H9 (cell line): ENCODE data around the gene ETHE1. TPM values are rescaled to one million over a fixed set of nuclear protein-coding genes. Genes with fewer than 3 reads are reported as not detected.

Experiments
- DNase-seq: peaks from one replicate; pipeline ENCODE4 v3.0.0-alpha.2; 2017
- H2AFZ ChIP-seq: one replicate; pipeline ENCODE4 v1.6.1; 2013; ENCODE audit warnings: mild to moderate bottlenecking, low read length, control low read depth, moderate library complexity
- H2AK5ac ChIP-seq: 2 replicates; pipeline ENCODE4 v1.6.1; 2013; ENCODE audit warnings: low read length, control low read depth, mixed read lengths; ENCODE audit not compliant: insufficient read length
- H2BK120ac ChIP-seq: one replicate; pipeline ENCODE4 v1.6.1; 2013; ENCODE audit warnings: low read depth, mild to moderate bottlenecking, low read length, control low read depth, inconsistent platforms; ENCODE audit not compliant: poor library complexity, severe bottlenecking
- H2BK12ac ChIP-seq: 2 replicates; pipeline ENCODE4 v1.6.1; 2013; ENCODE audit warnings: low read length, control low read depth, mixed read lengths, low read depth; ENCODE audit not compliant: insufficient read length
- H2BK15ac ChIP-seq: 2 replicates; pipeline ENCODE4 v1.6.1; 2013; ENCODE audit warnings: low read depth, low read length, control low read depth
- H2BK20ac ChIP-seq: one replicate; pipeline ENCODE4 v1.6.1; 2013; ENCODE audit warnings: low read depth, mild to moderate bottlenecking, low read length, control low read depth, inconsistent platforms; ENCODE audit not compliant: poor library complexity, severe bottlenecking
- H2BK5ac ChIP-seq: 2 replicates; pipeline ENCODE4 v1.6.1; 2013; ENCODE audit warnings: low read length, control low read depth, mixed read lengths; ENCODE audit not compliant: insufficient read length
- H3K14ac ChIP-seq: 2 replicates; pipeline ENCODE4 v1.6.1; 2013; ENCODE audit warnings: low read length, control low read depth; ENCODE audit not compliant: insufficient read depth
- H3K18ac ChIP-seq: 2 replicates; pipeline ENCODE4 v1.6.1; 2013; ENCODE audit warnings: low read depth, mild to moderate bottlenecking, mixed read lengths, low read length, control low read depth; ENCODE audit not compliant: insufficient read length
- H3K23ac ChIP-seq: 2 replicates; pipeline ENCODE4 v1.6.1; 2013; ENCODE audit warnings: low read length, control low read depth, mixed read lengths, low read depth; ENCODE audit not compliant: insufficient read length
- H3K23me2 ChIP-seq: 2 replicates; pipeline ENCODE4 v1.6.1; 2013; ENCODE audit warnings: low read depth, mild to moderate bottlenecking, mixed read lengths, low read length, control low read depth; ENCODE audit not compliant: insufficient read length, poor library complexity, severe bottlenecking
- H3K27ac ChIP-seq: 2 replicates; pipeline ENCODE4 v1.5.1; 2013; ENCODE audit warnings: low read length, control low read depth, mixed read lengths, low read depth; ENCODE audit not compliant: insufficient read length
- H3K27me3 ChIP-seq: 2 replicates; pipeline ENCODE4 v1.6.1; 2013; ENCODE audit warnings: low read length, control low read depth, inconsistent platforms; ENCODE audit not compliant: insufficient read depth
- H3K4ac ChIP-seq: 2 replicates; pipeline ENCODE4 v1.6.1; 2013; ENCODE audit warnings: low read depth, mild to moderate bottlenecking, control low read depth, inconsistent platforms, low read length, moderate library complexity
- H3K4me1 ChIP-seq: 2 replicates; pipeline ENCODE4 v1.6.1; 2013; ENCODE audit warnings: low read length, control low read depth, inconsistent platforms; ENCODE audit not compliant: insufficient read depth
- H3K4me2 ChIP-seq: 2 replicates; pipeline ENCODE4 v1.6.1; 2013; ENCODE audit warnings: low read length, control low read depth, mixed read lengths; ENCODE audit not compliant: insufficient read length, insufficient read depth
- H3K56ac ChIP-seq: 2 replicates; pipeline ENCODE4 v1.6.1; 2013; ENCODE audit warnings: low read depth, mild to moderate bottlenecking, mixed read lengths, low read length, control low read depth; ENCODE audit not compliant: insufficient read length
- H3K79me1 ChIP-seq: 2 replicates; pipeline ENCODE4 v1.6.1; 2013; ENCODE audit warnings: low read depth, mild to moderate bottlenecking, moderate library complexity, low read length, control low read depth, inconsistent platforms; ENCODE audit not compliant: insufficient read depth, poor library complexity, severe bottlenecking
- H3K79me2 ChIP-seq: 2 replicates; pipeline ENCODE4 v1.6.1; 2013; ENCODE audit warnings: low read length, control low read depth, inconsistent platforms; ENCODE audit not compliant: insufficient read depth
- H3K9ac ChIP-seq: 2 replicates; pipeline ENCODE4 v1.6.1; 2013; ENCODE audit warnings: low read length, control low read depth, mixed read lengths; ENCODE audit not compliant: insufficient read length; ENCODE audit errors: extremely low read depth
- H3K9me3 ChIP-seq: one replicate; pipeline ENCODE4 v1.6.1; 2013; ENCODE audit warnings: low read depth, low read length, inconsistent platforms; ENCODE audit not compliant: control insufficient read depth
- H3T11ph ChIP-seq: one replicate; pipeline ENCODE4 v1.6.1; 2013; ENCODE audit warnings: mild to moderate bottlenecking, low read length, control low read depth, inconsistent platforms
- H4K20me1 ChIP-seq: one replicate; pipeline ENCODE4 v1.6.1; 2013; ENCODE audit not compliant: control insufficient read depth, insufficient read length, insufficient read depth
- H4K5ac ChIP-seq: 2 replicates; pipeline ENCODE4 v1.6.1; 2013; ENCODE audit warnings: low read depth, mild to moderate bottlenecking, mixed read lengths, low read length, control low read depth; ENCODE audit not compliant: insufficient read length
- H4K8ac ChIP-seq: replicated peaks from 2 replicates; pipeline ENCODE4 v1.6.1; 2013; ENCODE audit warnings: low read length, control low read depth, mixed read lengths, low read depth; ENCODE audit not compliant: insufficient read length
- H4K91ac ChIP-seq: 2 replicates; pipeline ENCODE4 v1.6.1; 2013; ENCODE audit warnings: low read depth, mild to moderate bottlenecking, moderate library complexity, mixed read lengths, low read length, control low read depth; ENCODE audit not compliant: insufficient read length
- H3K27ac Mint-ChIP-seq, 3 experiments: 2 replicates in 2 of 3; 3 replicates in 1 of 3; pipeline ENCODE4 v1.8.0; 2020 to 2021; ENCODE audit warnings: mixed read lengths in 3 of 3, mild to moderate bottlenecking in 1 of 3, moderate library complexity in 1 of 3
- H3K27me3 Mint-ChIP-seq: 2 replicates; pipeline ENCODE4 v1.8.0; 2021; ENCODE audit warnings: low read depth, mild to moderate bottlenecking, moderate library complexity, mixed read lengths
- H3K36me3 Mint-ChIP-seq, 3 experiments: 2 replicates in 2 of 3; 3 replicates in 1 of 3; pipeline ENCODE4 v1.8.0; 2020 to 2021; ENCODE audit warnings: low read depth in 3 of 3, mixed read lengths in 3 of 3; ENCODE audit not compliant: insufficient read depth in 1 of 3
- H3K4me1 Mint-ChIP-seq, 2 experiments: 2 replicates each; pipeline ENCODE4 v1.8.0; 2020; ENCODE audit warnings: mixed read lengths in 2 of 2
- H3K4me3 Mint-ChIP-seq, 2 experiments: 2 replicates in 1 of 2; 3 replicates in 1 of 2; pipeline ENCODE4 v1.8.0; 2020 to 2021; ENCODE audit warnings: mild to moderate bottlenecking in 2 of 2, mixed read lengths in 2 of 2, moderate library complexity in 1 of 2
- H3K9me3 Mint-ChIP-seq, 2 experiments: 2 replicates in 1 of 2; 3 replicates in 1 of 2; pipeline ENCODE4 v1.8.0; 2020; ENCODE audit warnings: mild to moderate bottlenecking in 2 of 2, mixed read lengths in 2 of 2, moderate library complexity in 1 of 2
- WGBS: extraction: QIAGEN DNeasy Blood & Tissue Kit; methylation state at CpG from one replicate; pipeline ENCODE4 v1.1.7; 2013; ENCODE audit warnings: missing lambda C conversion rate, low lambda C conversion rate, mixed read lengths; ENCODE audit not compliant: insufficient read length; ENCODE audit errors: extremely low coverage; 5-methylcytosine and 5-hydroxymethylcytosine counted together
- total RNA-seq: library from RNA; stranded (reverse); gene quantifications from 2 replicates; pipeline ENCODE4 v1.2.1, GENCODE V29; 2021
- TF ChIP-seq, protein P1 (sequence below): fragments of 200-600 bp; sonication (generic); conservative IDR thresholded peaks from 3 replicates; pipeline ENCODE4 v1.8.0; 2021; ENCODE audit warnings: antibody characterized with exemption, mild to moderate bottlenecking

ETHE1 gene
- total RNA-seq, 1 experiment from 2014 or later: 18.8 TPM

GRCh38 chr19:43519436-43520088, 7.4 kb downstream of the ETHE1 start:
- Histone ChIP-seq H4K91ac (no peak overlapping the region), H2BK12ac (no peak overlapping the region), H4K8ac (no peak overlapping the region), H3T11ph (no peak overlapping the region), H4K20me1 (no peaks in the 10 kb centered on the region), H3K4ac (no peak overlapping the region), H3K14ac (no peak overlapping the region), H2BK20ac (no peak overlapping the region), H2BK5ac (no peak overlapping the region), H3K4me2 (no peak overlapping the region), H3K27me3 (no peaks in the 10 kb centered on the region), H3K23ac (no peak overlapping the region), H2BK15ac (no peak overlapping the region), H3K9me3 (no peaks in the 10 kb centered on the region), H3K27ac (no peak overlapping the region), H3K9ac (no peak overlapping the region), H2BK120ac (no peak overlapping the region), H3K79me1 (no peaks in the 10 kb centered on the region), H3K4me1 (no peaks in the 10 kb centered on the region), H4K5ac (no peak overlapping the region), H2AFZ (no peak overlapping the region), H3K18ac (no peak overlapping the region), H3K56ac (no peak overlapping the region), H2AK5ac (no peak overlapping the region), H3K23me2 (no peaks in the 10 kb centered on the region), H3K79me2 (no peaks in the 10 kb centered on the region)
- TF ChIP-seq, protein P1, sequence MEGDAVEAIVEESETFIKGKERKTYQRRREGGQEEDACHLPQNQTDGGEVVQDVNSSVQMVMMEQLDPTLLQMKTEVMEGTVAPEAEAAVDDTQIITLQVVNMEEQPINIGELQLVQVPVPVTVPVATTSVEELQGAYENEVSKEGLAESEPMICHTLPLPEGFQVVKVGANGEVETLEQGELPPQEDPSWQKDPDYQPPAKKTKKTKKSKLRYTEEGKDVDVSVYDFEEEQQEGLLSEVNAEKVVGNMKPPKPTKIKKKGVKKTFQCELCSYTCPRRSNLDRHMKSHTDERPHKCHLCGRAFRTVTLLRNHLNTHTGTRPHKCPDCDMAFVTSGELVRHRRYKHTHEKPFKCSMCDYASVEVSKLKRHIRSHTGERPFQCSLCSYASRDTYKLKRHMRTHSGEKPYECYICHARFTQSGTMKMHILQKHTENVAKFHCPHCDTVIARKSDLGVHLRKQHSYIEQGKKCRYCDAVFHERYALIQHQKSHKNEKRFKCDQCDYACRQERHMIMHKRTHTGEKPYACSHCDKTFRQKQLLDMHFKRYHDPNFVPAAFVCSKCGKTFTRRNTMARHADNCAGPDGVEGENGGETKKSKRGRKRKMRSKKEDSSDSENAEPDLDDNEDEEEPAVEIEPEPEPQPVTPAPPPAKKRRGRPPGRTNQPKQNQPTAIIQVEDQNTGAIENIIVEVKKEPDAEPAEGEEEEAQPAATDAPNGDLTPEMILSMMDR: peak; percentile 96
- Mint-ChIP-seq H3K9me3 (no peaks in the 10 kb centered on the region), H3K27ac (peak overlapping the region in 2 of 3 experiments; percentile 9 to 71; a peak in 1 of 7 replicates), H3K4me3 (no peak overlapping the region), H3K27me3 (no peaks in the 10 kb centered on the region), H3K4me1 (peaks cover 3 to 4% of the 10 kb centered on the region in 2 experiments), H3K36me3 (no peaks in the 10 kb centered on the region; a peak in 2 of 7 replicates)
- WGBS: no CpG with 5 or more reads among the region's 10 CpGs
- peak; percentile 81 for DNase-seq
